IPS DF 6.9 (cell line): ENCODE measurements around the gene HAPLN2.
A peak's percentile ranks its signal among the peaks of the same experiment; 100 is the strongest.

Experiments used
- DNase-seq: peaks from one replicate; pipeline ENCODE4 v3.0.0-alpha.2; 2013; ENCODE audit warnings: low read depth, low spot score
- H3K27ac ChIP-seq: one replicate; pipeline ENCODE4 v1.5.1; 2013; ENCODE audit warnings: low read length, control low read depth
- H3K27me3 ChIP-seq: 2 replicates; pipeline ENCODE4 v1.6.1; 2013; ENCODE audit warnings: mild to moderate bottlenecking, low read length; ENCODE audit not compliant: control insufficient read depth, insufficient read depth
- H3K36me3 ChIP-seq: 2 replicates; pipeline ENCODE4 v1.6.1; 2013; ENCODE audit warnings: low read length; ENCODE audit not compliant: control insufficient read depth, insufficient read depth
- H3K4me1 ChIP-seq: 2 replicates; pipeline ENCODE4 v1.6.1; 2013; ENCODE audit warnings: low read length; ENCODE audit not compliant: control insufficient read depth, insufficient read depth
- H3K4me3 ChIP-seq: 2 replicates; pipeline ENCODE4 v1.5.1; 2013; ENCODE audit warnings: mild to moderate bottlenecking, low read length
- H3K9me3 ChIP-seq: 2 replicates; pipeline ENCODE4 v1.6.1; 2013; ENCODE audit warnings: low read length, inconsistent platforms; ENCODE audit not compliant: control insufficient read depth, insufficient read depth
- WGBS: extraction: QIAGEN DNeasy Blood & Tissue Kit; methylation state at CpG from one replicate; pipeline ENCODE4 v1.1.7; 2013; ENCODE audit warnings: mixed read lengths, missing lambda C conversion rate; ENCODE audit not compliant: insufficient read length, insufficient coverage; 5-methylcytosine and 5-hydroxymethylcytosine counted together

Gene HAPLN2

GRCh38 chr1:156616463-156616862, 2.8 kb upstream of the HAPLN2 start:
- H3K4me1 ChIP-seq: no peaks in the 10 kb centered on the region
- WGBS: no CpG with 5 or more reads among the region's 5 CpGs
- H3K9me3 ChIP-seq: no peaks in the 10 kb centered on the region
- no peak overlapping the region for H3K27ac ChIP-seq
- no peak for DNase-seq
- H3K27me3 ChIP-seq: no peaks in the 10 kb centered on the region
- no peaks in the 10 kb centered on the region for H3K36me3 ChIP-seq
- H3K4me3 ChIP-seq: no peak overlapping the region

- no CpG with 5 or more reads among the region's 6 CpGs for WGBS
- Histone ChIP-seq H3K4me3 (no peak overlapping the region), H3K27ac (no peak overlapping the region), H3K27me3 (peaks cover 17% of the 10 kb centered on the region), H3K9me3 (no peaks in the 10 kb centered on the region), H3K4me1 (peaks cover 3% of the 10 kb centered on the region; the same call in 1 of the 2 replicates), H3K36me3 (no peaks in the 10 kb centered on the region)
- DNase-seq: no peak
Observed at GRCh38 chr1:156619582-156619955, 354 bp downstream of the HAPLN2 start.

- DNase-seq: no peak
Observed at GRCh38 chr1:156622581-156623297, 3.5 kb downstream of the HAPLN2 start.

GRCh38 chr1:156623946-156624813, 5.0 kb downstream of the HAPLN2 start:
- H3K4me3 ChIP-seq: peak overlapping the region; percentile 38; the same call in 1 of the 2 replicates
- WGBS: no CpG with 5 or more reads among the region's 87 CpGs
- peaks cover 27% of the 10 kb centered on the region for H3K27me3 ChIP-seq
- H3K4me1 ChIP-seq: peaks cover 7% of the 10 kb centered on the region
- H3K9me3 ChIP-seq: no peaks in the 10 kb centered on the region
- DNase-seq: no peak
- no peak overlapping the region for H3K27ac ChIP-seq
- no peaks in the 10 kb centered on the region for H3K36me3 ChIP-seq

More at GRCh38 chr1:156622581-156623297, 3.5 kb downstream of the HAPLN2 start:
- no peak overlapping the region for H3K27ac ChIP-seq
- peaks cover 7% of the 10 kb centered on the region for H3K4me1 ChIP-seq
- no peak overlapping the region for H3K4me3 ChIP-seq
- no peaks in the 10 kb centered on the region for H3K36me3 ChIP-seq
- no peaks in the 10 kb centered on the region for H3K9me3 ChIP-seq
- H3K27me3 ChIP-seq: peaks cover 27% of the 10 kb centered on the region
- WGBS: no CpG with 5 or more reads among the region's 6 CpGs

GRCh38 chr1:156624814-156625435, 5.7 kb downstream of the HAPLN2 start:
- Histone ChIP-seq H3K4me3 (peak overlapping the region; percentile 38; the same call in 1 of the 2 replicates), H3K36me3 (no peaks in the 10 kb centered on the region), H3K4me1 (peaks cover 7% of the 10 kb centered on the region), H3K27ac (no peak overlapping the region), H3K9me3 (no peaks in the 10 kb centered on the region), H3K27me3 (peaks cover 27% of the 10 kb centered on the region)
- no CpG with 5 or more reads among the region's 55 CpGs for WGBS
- no peak for DNase-seq

GRCh38 chr1:156625436-156626078, 6.3 kb downstream of the HAPLN2 start:
- DNase-seq: no peak
- H3K9me3 ChIP-seq: no peaks in the 10 kb centered on the region
- WGBS: no CpG with 5 or more reads among the region's 45 CpGs
- H3K4me1 ChIP-seq: peaks cover 7% of the 10 kb centered on the region
- H3K4me3 ChIP-seq: peak overlapping the region; percentile 37; the same call in 1 of the 2 replicates
- H3K27me3 ChIP-seq: peaks cover 27% of the 10 kb centered on the region
- H3K36me3 ChIP-seq: no peaks in the 10 kb centered on the region
- no peak overlapping the region for H3K27ac ChIP-seq

- no CpG with 5 or more reads among the region's 4 CpGs for WGBS
- no peaks in the 10 kb centered on the region for H3K9me3 ChIP-seq
- H3K4me1 ChIP-seq: peaks cover 8% of the 10 kb centered on the region
- H3K27me3 ChIP-seq: peaks cover 27% of the 10 kb centered on the region
- no peak for DNase-seq
- H3K27ac ChIP-seq: no peak overlapping the region
- H3K36me3 ChIP-seq: no peaks in the 10 kb centered on the region
- H3K4me3 ChIP-seq: no peak overlapping the region
Observed at GRCh38 chr1:156626079-156626438, 6.8 kb downstream of the HAPLN2 start.

GRCh38 chr1:156627313-156627880, 8.2 kb downstream of the HAPLN2 start:
- Histone ChIP-seq H3K27me3 (peaks cover 27% of the 10 kb centered on the region), H3K27ac (no peak overlapping the region), H3K9me3 (no peaks in the 10 kb centered on the region), H3K4me3 (no peak overlapping the region), H3K4me1 (peaks cover 8% of the 10 kb centered on the region), H3K36me3 (no peaks in the 10 kb centered on the region)
- no CpG with 5 or more reads among the region's 2 CpGs for WGBS
- no peak for DNase-seq

- H3K27me3 ChIP-seq: peaks cover 8% of the 10 kb centered on the region
- WGBS: no CpG with 5 or more reads among the region's 8 CpGs
Observed at GRCh38 chr1:156629823-156630449, 10.7 kb downstream of the HAPLN2 start.

More at GRCh38 chr1:156629823-156630449, 10.7 kb downstream of the HAPLN2 start:
- peaks cover 4% of the 10 kb centered on the region for H3K4me1 ChIP-seq
- H3K9me3 ChIP-seq: no peaks in the 10 kb centered on the region
- no peak overlapping the region for H3K27ac ChIP-seq
- no peak overlapping the region for H3K4me3 ChIP-seq
- no peak for DNase-seq
- no peaks in the 10 kb centered on the region for H3K36me3 ChIP-seq
